ENCODE data around the gene GYPC.
"Not testable (repeated sequence)": the region's sequence is repeated elsewhere in the genome, so short reads cannot be mapped to it uniquely, and the experiment has no call there.

GYPC gene

DNA sequence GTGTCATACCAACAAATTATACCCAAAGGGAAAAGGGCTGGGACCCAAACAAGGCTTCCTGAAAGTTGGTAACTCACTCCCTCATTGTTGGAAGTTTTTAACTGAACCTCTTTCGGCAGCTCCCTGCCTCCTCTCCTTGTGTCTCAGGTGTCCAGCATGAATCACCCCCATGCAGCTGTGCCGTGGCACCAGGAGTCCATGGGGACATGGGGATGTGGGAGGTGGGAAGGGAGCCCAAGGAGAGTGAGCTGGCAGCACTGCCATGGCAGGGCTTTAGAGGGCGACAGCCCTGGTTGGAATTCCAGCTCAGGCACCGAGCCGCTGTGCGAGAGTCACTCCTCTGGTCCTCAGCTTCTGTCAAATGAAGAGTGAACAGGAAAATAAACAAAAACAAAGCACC is 12.5 kb upstream of the GYPC start:
- H3K4me1 ChIP-seq (ENCODE audit: insufficient read depth, insufficient read length): peaks cover 2% of the 10 kb centered on the region
- no peaks in the 10 kb centered on the region for H3K36me3 ChIP-seq (ENCODE audit: insufficient read depth, insufficient read length, low read length)
- TF ChIP-seq ZNF274 (IDR thresholded peaks at IDR 0.05; ENCODE audit: low read depth, low read length) (no peak), SUZ12 (IDR thresholded peaks at IDR 0.05; ENCODE audit: extremely low read depth, insufficient read depth, insufficient read length) (no peak), YY1 (IDR thresholded peaks at IDR 0.05; ENCODE audit: insufficient read depth, insufficient read length) (no peak)
- H3K27me3 ChIP-seq (ENCODE audit: insufficient read depth, insufficient read length): no peaks in the 10 kb centered on the region
- no peak overlapping the region for H3K4me3 ChIP-seq (ENCODE audit: insufficient read length, low read depth)
- H3K9ac ChIP-seq (ENCODE audit: insufficient read length, low read depth): no peak overlapping the region
- no peak for DNase-seq (ENCODE audit: low read depth, low spot score)
- H3K9me3 ChIP-seq (ENCODE audit: insufficient read depth, low read length): no peaks in the 10 kb centered on the region

DNA sequence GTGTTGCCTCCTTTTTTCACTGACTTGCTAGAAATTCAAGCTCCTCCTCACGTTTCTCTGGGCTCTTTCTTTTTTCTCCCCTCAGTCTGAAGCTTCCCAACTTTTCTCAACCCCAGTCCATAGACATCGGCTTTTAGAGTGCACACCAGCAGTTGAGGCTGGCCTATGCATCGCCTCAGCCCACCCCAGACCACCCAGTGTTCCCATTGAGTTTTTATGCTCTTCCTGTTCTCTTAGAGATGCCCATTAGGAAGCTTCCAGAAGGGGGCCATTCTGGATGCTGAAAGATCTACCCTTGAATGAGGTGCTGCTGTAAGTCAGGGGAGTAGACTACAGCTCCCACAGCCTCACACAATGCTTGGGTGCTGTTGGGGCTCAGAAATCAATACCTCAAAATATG is 12.0 kb upstream of the GYPC start:
- Histone ChIP-seq H3K9ac (ENCODE audit: insufficient read length, low read depth) (no peak overlapping the region), H3K27me3 (ENCODE audit: insufficient read depth, insufficient read length) (no peaks in the 10 kb centered on the region), H3K4me1 (ENCODE audit: insufficient read depth, insufficient read length) (peaks cover 2% of the 10 kb centered on the region), H3K36me3 (ENCODE audit: insufficient read depth, insufficient read length, low read length) (no peaks in the 10 kb centered on the region), H3K9me3 (ENCODE audit: insufficient read depth, low read length) (no peaks in the 10 kb centered on the region), H3K4me3 (ENCODE audit: insufficient read length, low read depth) (no peak overlapping the region)
- TF ChIP-seq SUZ12 (IDR thresholded peaks at IDR 0.05; ENCODE audit: extremely low read depth, insufficient read depth, insufficient read length) (no peak), ZNF274 (IDR thresholded peaks at IDR 0.05; ENCODE audit: low read depth, low read length) (no peak)
- DNase-seq (ENCODE audit: low read depth, low spot score): no peak

DNA sequence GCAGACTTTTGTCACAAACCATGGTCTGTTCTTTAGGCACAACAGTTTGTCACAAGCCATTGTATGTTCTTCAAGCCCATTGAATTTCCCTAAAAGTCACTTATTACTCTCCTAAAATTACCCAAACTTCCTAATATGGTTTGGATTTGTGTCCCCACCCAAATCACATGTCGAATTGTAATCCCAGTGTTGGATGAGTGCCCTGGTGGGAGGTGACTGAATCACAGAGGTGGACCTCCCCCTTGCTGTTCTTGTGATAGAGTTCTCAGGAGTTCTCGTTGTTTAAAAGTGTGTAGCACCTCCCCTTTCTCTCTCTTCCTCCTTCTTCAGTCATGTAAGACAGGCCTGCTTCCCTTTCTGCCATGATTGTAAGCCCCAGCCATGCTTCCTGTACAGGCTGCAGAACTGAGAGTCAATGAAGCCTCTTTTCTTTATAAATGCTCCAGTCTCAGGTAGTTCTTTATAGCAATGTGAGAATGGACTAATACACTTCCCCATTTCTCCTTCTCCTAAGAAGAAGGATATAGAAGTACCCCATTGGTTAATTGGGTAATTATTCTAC is 11.2 kb upstream of the GYPC start:
- Histone ChIP-seq H3K4me1 (ENCODE audit: insufficient read depth, insufficient read length) (peaks cover 2% of the 10 kb centered on the region), H3K4me3 (ENCODE audit: insufficient read length, low read depth) (no peak overlapping the region), H3K9me3 (ENCODE audit: insufficient read depth, low read length) (no peaks in the 10 kb centered on the region), H3K36me3 (ENCODE audit: insufficient read depth, insufficient read length, low read length) (no peaks in the 10 kb centered on the region), H3K9ac (ENCODE audit: insufficient read length, low read depth) (no peak overlapping the region), H3K27me3 (ENCODE audit: insufficient read depth, insufficient read length) (no peaks in the 10 kb centered on the region)
- DNase-seq (ENCODE audit: low read depth, low spot score): no peak
- TF ChIP-seq ZNF274 (IDR thresholded peaks at IDR 0.05; ENCODE audit: low read depth, low read length) (no peak), YY1 (IDR thresholded peaks at IDR 0.05; ENCODE audit: insufficient read depth, insufficient read length) (no peak), SUZ12 (IDR thresholded peaks at IDR 0.05; ENCODE audit: extremely low read depth, insufficient read depth, insufficient read length) (no peak)

DNA sequence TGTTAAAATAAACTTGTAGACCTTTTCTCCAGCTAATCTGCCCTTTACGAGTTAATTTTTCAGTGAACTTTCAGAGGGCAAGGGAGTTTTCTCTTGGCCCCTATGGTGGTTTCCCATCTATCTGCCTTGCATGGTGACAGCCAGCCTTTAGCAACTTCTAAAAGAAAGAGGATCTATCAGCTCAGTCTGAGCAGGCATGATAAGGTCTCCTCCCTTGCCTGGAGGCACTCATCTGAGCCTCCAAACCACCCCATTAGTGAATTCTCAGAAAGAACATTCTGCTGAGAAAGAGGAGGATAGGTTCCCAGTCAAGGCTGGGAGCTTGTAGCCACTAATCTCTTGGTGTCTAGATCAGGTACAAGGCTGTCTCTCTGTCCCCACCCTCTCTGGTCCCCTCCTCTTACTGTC is 10.7 kb upstream of the GYPC start:
- no peaks in the 10 kb centered on the region for H3K36me3 ChIP-seq (ENCODE audit: insufficient read depth, insufficient read length, low read length)

GRCh38 chr2:126646026-126646425 is 9.9 kb upstream of the GYPC start:
- peaks cover 7% of the 10 kb centered on the region; the same call in 1 of the 2 replicates for H3K9me3 ChIP-seq (ENCODE audit: insufficient read depth, low read length)
- TF ChIP-seq YY1 (IDR thresholded peaks at IDR 0.05; ENCODE audit: insufficient read depth, insufficient read length) (no peak), ZNF274 (IDR thresholded peaks at IDR 0.05; ENCODE audit: low read depth, low read length) (no peak), SUZ12 (IDR thresholded peaks at IDR 0.05; ENCODE audit: extremely low read depth, insufficient read depth, insufficient read length) (no peak)
- DNase-seq (ENCODE audit: low read depth, low spot score): no peak
- H3K4me3 ChIP-seq (ENCODE audit: insufficient read length, low read depth): no peak overlapping the region
- peaks cover 2% of the 10 kb centered on the region for H3K4me1 ChIP-seq (ENCODE audit: insufficient read depth, insufficient read length)
- H3K27me3 ChIP-seq (ENCODE audit: insufficient read depth, insufficient read length): no peaks in the 10 kb centered on the region
- no peak overlapping the region for H3K9ac ChIP-seq (ENCODE audit: insufficient read length, low read depth)
- no peaks in the 10 kb centered on the region for H3K36me3 ChIP-seq (ENCODE audit: insufficient read depth, insufficient read length, low read length)

More for the DNA sequence above, 10.7 kb upstream of the GYPC start:
- Histone ChIP-seq H3K27me3 (ENCODE audit: insufficient read depth, insufficient read length) (no peaks in the 10 kb centered on the region), H3K4me1 (ENCODE audit: insufficient read depth, insufficient read length) (peaks cover 2% of the 10 kb centered on the region), H3K9me3 (ENCODE audit: insufficient read depth, low read length) (peaks cover 2% of the 10 kb centered on the region; the same call in 1 of the 2 replicates), H3K9ac (ENCODE audit: insufficient read length, low read depth) (no peak overlapping the region), H3K4me3 (ENCODE audit: insufficient read length, low read depth) (no peak overlapping the region)
- TF ChIP-seq ZNF274 (IDR thresholded peaks at IDR 0.05; ENCODE audit: low read depth, low read length) (no peak), YY1 (IDR thresholded peaks at IDR 0.05; ENCODE audit: insufficient read depth, insufficient read length) (no peak), SUZ12 (IDR thresholded peaks at IDR 0.05; ENCODE audit: extremely low read depth, insufficient read depth, insufficient read length) (no peak)
- DNase-seq (ENCODE audit: low read depth, low spot score): no peak

GRCh38 chr2:126647714-126648344 is 8.1 kb upstream of the GYPC start:
- H3K4me1 ChIP-seq (ENCODE audit: insufficient read depth, insufficient read length); H3K4me3 ChIP-seq (ENCODE audit: insufficient read length, low read depth); H3K27me3 ChIP-seq (ENCODE audit: insufficient read depth, insufficient read length); H3K9me3 ChIP-seq (ENCODE audit: insufficient read depth, low read length); DNase-seq (ENCODE audit: low read depth, low spot score); H3K36me3 ChIP-seq (ENCODE audit: insufficient read depth, insufficient read length, low read length); H3K9ac ChIP-seq (ENCODE audit: insufficient read length, low read depth): not testable (repeated sequence)

DNA sequence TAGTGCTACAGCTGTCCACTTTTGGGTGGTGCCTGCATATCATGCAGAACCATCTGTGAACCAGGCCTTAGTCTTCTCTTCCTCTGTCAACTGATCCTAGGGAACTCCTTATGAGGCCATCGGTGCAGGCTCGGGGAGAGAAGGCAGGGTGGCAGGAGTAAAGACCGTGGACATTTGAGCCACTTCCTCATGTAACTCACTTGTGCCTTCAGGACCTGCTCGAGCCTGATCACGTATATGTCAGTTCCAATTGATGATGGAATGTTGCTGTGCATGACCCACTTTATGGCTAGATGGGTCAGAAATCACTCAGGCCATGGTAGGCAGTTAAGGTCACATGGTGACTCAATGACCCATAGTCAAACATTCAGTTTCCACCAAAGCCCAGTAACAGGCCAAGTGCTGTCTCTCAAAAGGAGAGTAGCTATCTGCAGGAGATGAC is 7.6 kb upstream of the GYPC start:
- H3K9ac ChIP-seq (ENCODE audit: insufficient read length, low read depth); H3K4me1 ChIP-seq (ENCODE audit: insufficient read depth, insufficient read length); H3K4me3 ChIP-seq (ENCODE audit: insufficient read length, low read depth); H3K36me3 ChIP-seq (ENCODE audit: insufficient read depth, insufficient read length, low read length); DNase-seq (ENCODE audit: low read depth, low spot score); H3K9me3 ChIP-seq (ENCODE audit: insufficient read depth, low read length); H3K27me3 ChIP-seq (ENCODE audit: insufficient read depth, insufficient read length): not testable (repeated sequence)
